Posterior vena cava (tissue), 2 donors: ENCODE measurements around the gene GAS5. TPM values are rescaled to one million over a fixed set of nuclear protein-coding genes. Genes with fewer than 3 reads are reported as not detected.
"Not testable (repeated sequence)": the region's sequence is repeated elsewhere in the genome, so short reads cannot be mapped to it uniquely, and the experiment has no call there.

Experiments
- DNase-seq: peaks from one replicate; pipeline ENCODE4 v3.0.0-alpha.2; 2020; ENCODE audit warnings: low spot score
- intact Hi-C, 2 donors: fragments of 100-400 bp; cut with DNase I; formaldehyde crosslinking; loops; one replicate each; pipeline versions ENCODE4 v1.14.1 to v1.14.2; 2022 to 2023
- long read RNA-seq, 2 donors: library from polyadenylated mRNA; unstranded; transcript quantifications; one replicate each; pipeline ENCODE4 v2.0.0, GENCODE V29; 2020 to 2021
- total RNA-seq, 2 donors: library from RNA; stranded (reverse); fragmentation: NEBNext Ultra II Directional; extraction: Animal tissue kit (Norgen Biotek cat#: 25700); gene quantifications; one replicate each; pipeline ENCODE4 v1.2.1, GENCODE V29; 2021
- donor health status: DM: yes; HTN: yes; CAD: no.
- donor health status: DM: yes; HTN: yes; CAD: no.

The GAS5 gene
- total RNA-seq = 100 to 1,000 TPM; 185 to 193 TPM
- long read RNA-seq, donor 1, transcript GAS5-221 (12 exons, 632 nt) = major isoform, 5 of 21 reads
- long read RNA-seq, donor 1, partial matches to known transcripts = 3 of 21 reads
- long read RNA-seq, donor 1, other reads (novel, unspliced or antisense) = 11 of 21 reads
- long read RNA-seq, donor 2, transcript GAS5-221 (12 exons, 632 nt) = major isoform, 15 of 85 reads
- long read RNA-seq, donor 2, partial matches to known transcripts = 9 of 85 reads
- long read RNA-seq, donor 2, other reads (novel, unspliced or antisense) = 56 of 85 reads

DNA sequence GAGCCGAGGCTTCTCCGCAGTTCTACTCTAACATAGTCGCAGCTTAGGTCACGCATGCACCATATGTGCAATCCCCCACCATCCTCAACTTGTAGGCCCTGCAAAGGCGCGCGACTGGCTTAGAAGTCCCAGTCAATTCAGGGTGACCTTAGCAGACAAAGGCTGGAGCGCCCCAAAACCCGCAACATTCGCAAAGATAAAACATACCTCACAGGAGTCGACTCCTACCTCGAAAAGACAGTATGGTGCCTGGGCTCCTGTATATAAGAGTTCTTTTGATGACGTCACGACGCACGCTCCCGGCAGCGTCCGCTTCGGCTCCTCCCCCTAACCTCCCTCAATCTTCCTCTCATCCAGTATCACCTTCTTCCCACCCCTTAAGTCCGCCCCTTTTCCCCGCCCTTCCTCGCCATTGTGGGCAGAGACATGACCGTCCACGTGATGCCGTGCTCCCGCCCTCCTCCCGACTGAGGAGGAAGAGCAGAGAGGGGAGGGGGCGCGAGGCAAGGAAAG, at the start of gene GAS5:
GAS5 (minus strand) TSS at position 237 of the 513 bp plus-strand sequence.
- intact Hi-C loops = no loop called here
- peak; percentile 100 for DNase-seq

DNA sequence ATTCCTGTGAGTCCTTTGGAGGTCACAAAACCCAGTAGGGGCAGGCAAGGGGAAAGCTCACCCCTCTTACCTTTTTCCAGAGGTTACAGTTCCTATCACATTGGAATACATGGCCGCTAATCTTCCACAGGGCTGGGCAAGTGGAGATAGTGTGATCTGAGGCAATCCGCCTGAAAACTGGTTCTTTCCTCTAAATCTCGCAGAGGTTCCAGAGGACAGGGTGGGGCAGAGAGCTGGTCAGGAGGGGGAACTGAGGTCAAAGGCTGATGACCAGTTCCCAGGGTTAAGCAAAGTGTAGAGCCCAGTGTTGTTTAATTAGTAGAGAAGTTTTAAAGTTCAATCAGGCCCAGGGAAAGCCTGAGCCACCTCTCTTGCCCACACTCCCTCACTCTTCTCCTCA, 49.4 kb upstream of the GAS5 start, which contains the start of gene SERPINC1:
SERPINC1 (minus strand) TSS at position 179 of the 400 bp plus-strand sequence; CDS start at position 111, 68 bp downstream.
- no peak for DNase-seq
- intact Hi-C loops = no loop called here

DNA sequence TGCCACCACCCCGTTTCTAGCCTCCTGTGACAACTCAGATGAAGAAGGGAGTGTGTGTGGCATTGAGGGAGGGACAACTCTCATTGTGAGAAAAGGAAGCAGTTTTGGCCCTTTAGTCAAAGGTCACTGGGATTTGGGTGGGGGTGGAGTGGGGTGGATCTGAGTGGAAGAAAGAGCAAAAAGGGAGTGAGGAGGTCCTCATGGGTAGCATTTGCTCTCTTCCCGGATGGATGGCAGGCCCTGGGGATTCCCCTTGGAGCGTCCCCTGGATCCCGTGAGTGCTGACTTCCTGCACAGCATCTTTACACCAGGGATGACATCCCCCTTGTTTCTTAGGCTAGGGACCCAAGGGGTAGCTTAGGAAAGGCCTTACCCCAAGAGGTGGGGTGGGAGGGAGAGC, 48.9 kb upstream of the GAS5 start:
- no peak for DNase-seq
- intact Hi-C loops = no loop called here

DNA sequence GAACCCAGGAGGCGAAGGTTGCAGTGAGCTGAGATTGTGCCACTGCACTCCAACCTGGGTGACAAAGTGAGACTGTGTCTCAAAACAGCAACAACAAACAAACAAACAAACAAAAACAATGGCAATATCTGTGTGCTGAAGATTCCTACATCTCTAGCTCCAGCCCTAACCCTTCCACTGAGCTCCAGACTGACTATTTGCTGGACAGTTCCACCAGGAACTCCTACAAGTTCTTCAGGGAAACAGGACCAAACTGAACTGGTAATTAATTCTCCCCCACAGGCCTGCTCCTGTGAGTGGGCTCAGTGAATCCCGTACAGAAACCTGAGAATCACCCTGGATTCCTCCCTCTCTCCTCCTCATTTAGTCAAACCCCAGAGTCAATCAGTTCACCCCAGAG, 47.8 kb upstream of the GAS5 start:
- intact Hi-C loops = no loop called here
- DNase-seq = no peak

DNA sequence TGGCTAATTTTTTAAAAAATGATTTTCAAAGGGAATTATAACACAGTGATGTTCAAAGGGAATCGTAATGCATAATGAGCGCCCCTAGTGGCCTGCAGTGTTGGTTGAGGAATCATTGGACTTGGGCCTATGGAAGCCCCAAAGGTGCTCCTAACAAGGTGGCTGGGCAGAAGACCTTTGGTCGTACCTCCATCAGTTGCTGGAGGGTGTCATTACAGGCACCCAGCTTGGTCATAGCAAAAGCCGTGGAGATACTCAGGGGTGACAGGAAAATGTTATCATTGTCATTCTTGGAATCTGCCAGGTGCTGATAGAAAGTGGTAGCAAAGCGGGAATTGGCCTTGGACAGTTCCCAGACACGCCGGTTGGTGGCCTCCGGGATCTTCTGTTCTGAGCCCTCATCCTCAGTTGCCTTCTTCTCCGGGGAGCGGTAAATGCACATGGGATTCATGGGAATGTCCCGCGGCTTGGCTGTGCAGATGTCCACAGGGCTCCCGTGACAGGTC, 46.6 kb upstream of the GAS5 start:
- DNase-seq = no peak
- intact Hi-C loops = no loop called here

DNA sequence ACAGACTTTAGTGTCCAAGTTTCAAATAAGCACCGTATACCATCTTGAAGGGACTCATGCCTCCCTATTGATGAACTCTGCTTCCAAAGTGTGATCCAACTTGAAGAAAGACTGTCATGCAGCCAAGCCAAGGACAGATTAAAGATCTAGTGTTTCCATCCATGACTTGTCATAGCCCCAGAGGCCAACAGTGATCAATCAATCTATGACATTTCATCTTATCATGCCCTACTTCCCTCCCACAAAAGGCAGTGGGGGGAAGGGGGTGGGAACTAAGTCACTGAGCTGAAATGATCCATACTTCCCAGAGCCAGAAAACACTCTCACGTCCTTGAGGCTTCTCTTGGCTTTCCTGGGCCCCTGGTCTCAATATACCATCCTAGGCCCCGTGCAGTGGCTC, 45.3 kb upstream of the GAS5 start:
- intact Hi-C loops = no loop called here
- no peak for DNase-seq

DNA sequence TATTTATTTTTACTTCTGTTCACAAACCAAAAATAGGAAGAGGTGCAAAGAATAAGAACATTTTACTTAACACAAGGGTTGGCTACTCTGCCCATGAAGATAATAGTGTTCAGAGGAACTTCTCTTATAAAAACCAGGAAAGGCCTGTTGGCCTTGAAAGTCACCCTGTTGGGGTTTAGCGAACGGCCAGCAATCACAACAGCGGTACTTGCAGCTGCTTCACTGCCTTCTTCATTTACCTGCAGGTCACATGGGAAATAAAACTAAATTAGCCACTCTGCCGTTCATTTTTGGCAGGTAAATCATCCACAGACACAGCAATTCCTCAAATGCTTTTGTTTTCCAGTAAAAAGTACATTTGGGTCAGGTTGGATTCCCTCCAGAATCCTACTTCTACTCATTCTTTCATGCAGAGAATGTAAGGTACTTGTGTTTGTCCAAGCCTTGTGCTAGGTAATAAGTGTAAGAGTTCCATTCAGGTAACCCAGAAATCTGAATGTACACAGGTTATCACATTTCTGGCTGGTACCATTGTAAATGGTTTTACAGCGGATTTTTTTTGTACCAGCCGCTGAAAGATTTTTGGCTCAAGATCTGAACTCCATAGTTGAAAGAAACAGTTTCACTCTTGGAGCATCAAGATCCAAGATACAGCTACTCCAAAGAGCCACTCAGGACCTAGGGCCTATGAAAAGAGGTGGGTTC, 36.2 kb upstream of the GAS5 start:
- intact Hi-C loops = no loop called here
- no peak for DNase-seq

DNA sequence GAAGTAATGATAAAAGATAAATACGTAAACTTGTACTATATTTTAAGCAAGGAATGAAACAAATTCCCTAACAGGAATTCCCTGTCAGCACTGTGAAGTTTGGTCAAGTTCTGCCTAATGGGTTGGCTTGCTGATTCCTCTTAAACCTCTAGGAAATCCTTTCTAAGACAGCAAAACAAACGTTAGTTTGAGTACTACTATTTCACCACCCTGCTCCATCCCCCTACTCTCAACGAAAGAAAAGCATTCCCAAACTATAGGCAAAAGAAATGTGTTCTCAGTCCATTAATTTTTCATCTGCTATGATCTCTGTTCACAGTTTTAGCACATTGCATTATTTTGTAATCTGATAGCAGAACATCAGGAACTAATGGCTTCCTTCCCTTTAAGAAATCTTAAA, 33.2 kb upstream of the GAS5 start:
- intact Hi-C loops = no loop called here
- no peak for DNase-seq

DNA sequence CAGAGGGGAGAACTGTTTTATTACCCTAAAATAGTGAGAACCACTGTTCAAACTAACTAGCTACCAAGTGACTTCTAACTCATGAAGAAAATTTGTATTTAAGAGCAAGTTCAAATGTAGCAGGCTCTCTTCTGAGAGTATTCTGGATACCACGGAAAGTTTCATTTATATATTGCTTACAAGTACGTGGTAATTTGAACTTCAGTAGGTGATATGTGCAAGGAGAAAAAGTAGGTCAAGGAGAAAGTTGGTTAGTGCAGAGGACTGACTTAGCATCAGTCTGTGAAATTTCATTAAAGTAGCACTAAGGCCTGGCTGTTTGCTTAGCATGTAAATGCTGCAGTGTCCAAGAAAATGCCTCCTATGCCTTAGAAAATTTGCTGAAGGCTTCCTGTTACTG, 32.6 kb upstream of the GAS5 start:
- intact Hi-C loops = no loop called here

DNA sequence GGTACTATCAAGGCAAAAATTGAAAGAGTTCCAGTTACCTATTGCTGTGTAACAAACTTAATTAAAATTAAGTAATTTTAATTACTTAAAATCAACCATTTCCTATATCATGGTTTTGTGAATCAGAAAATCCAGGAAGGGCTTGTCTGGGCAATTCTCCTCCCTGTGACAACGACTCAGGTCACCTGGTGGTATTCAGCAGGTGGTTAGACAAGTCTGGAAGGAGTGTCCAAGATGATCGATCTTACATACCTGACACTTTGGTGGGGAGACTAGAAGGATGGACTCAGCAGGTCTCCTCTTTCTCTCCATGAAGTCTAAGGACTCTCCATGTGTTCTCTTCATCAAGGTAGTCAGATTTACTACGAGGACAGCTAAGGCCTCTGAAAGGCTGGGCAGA, 26.4 kb upstream of the GAS5 start:
- intact Hi-C loops = no loop called here
- no peak for DNase-seq

More for the DNA sequence above, 32.6 kb upstream of the GAS5 start:
- no peak for DNase-seq

DNA sequence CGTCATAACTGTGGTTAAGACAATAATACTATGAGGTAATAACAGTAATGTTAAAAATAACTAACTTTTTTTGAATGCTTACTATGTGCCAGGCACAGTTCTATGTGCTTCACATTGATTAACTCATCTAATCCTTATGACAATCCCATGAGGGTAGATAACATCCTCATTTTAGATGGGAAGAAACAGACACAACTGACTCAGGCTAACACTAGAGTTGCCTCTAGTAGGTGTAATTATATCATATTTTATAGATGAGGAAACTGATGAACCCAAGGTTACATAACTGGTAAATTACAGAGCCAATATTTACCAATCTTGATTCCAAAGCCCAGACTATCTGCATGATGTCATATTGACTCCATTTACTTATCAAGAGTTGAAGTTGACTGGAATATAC, 25.8 kb upstream of the GAS5 start:
- intact Hi-C loops = no loop called here
- no peak for DNase-seq

DNA sequence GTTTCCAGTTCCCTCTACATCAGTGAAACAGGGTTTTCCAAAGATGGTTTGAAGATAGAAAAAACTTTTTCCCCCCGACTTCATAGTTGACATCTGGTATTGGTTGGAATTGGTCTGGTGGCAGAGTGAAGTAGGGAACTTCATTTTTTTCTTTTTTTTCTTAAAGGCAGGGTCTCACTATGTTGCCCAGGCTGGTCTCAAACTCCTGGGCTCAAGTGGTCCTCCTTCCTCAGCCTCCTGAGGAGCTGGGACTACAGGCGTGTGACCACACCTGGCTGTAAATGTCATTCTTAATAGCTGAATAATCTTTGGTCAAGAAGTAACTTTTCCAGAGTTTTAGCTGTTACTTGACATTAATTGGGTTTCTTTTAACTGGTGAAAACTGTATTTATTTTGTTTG, 22.1 kb upstream of the GAS5 start:
- intact Hi-C loops = no loop called here
- no peak for DNase-seq

DNA sequence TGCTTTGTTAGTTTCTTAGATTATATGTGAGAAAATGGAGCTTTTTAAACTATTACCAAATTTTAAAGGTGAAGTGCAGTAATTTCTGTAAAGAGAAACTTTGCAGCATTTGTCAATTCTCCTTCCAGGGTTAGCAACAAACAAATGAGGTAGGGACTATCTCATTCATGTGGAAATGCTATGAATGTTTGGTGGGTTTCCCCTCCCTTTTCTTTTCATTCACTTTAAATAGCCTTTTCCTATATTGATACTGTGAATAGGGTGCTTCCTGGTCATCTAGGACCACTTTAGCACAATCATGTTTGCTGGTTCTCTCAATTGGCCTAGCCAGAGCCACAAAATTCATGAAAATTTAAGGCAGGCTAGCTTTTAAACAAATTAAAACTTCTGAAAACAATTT, 21.0 kb upstream of the GAS5 start:
- intact Hi-C loops = no loop called here
- DNase-seq = no peak

DNA sequence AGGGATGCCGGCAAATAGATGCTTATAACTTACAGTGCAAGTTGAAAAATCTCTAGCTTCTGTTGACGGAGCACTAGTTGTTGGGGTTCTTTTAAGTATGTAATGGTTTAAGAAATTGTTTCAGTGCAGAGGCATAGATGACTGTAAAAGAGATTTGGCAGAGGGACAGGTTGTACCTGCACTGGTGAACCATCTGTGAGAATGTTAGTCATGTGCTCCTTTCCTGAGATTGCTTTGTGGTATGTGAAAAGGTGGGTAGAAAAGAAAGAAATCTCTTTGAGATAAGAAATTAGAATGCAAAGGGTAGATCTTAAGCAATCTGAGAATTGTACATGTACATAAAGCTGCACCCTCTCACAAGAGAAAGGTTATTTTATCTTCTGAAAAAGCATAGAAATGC, 19.8 kb upstream of the GAS5 start:
- intact Hi-C loops = no loop called here
- no peak for DNase-seq

DNA sequence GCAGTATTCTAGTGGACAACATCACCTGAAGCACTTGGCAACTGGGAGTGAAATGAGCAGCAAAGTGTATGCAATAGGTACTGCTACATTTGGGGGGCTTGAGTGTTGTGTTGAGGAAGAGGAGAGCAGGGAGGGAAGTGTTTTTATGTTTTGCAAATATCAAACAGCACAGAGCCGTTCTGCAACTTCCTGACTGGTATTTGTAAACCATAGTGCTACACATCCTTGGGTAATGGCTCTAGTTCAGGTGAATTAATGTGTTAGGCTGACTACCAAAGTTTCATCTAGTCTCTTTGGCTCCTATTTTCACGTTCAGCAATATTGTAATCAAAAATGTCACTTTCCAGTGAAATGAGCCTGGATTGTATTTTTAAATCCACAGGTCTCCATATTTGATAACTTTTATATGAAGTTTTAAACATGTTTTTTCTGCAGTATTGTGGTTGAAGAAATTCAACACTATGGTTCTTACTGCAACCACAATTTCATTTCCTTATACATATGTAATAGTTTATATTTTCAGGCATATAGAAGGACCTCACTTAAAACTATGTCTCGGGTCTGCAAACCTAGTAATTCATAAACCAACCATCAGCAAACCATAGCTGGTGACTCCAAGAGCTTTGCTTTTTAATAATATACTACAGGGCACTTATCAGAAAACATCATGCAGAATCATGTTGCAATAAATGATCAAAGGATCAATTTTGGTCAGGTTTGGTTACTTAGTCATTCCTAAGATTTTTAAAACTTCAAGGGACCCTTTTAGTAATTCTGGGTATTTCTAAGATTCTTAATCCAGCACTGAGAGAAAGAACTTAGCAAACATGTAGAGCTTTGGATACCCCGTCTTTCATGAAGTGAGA, 19.2 kb upstream of the GAS5 start:
- intact Hi-C loops = no loop called here
- DNase-seq = no peak

DNA sequence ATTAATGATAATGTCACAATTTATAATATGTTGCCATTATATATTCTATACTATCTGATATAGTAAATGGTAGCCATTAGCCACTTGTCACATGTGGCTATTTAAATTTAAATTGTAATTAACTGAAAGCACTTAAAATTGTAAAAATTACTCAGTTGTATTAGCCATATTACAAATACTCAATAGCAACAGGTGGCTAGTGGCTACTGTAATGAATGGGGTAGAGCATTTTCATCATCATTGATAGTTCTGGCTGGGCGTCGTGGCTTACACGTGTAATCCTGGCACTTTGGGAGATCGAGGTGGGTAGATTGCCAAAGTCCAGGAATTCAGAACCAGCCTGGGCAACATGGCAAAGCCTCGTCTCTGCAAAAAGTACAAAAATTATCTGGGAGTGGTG, 16.9 kb upstream of the GAS5 start:
- intact Hi-C loops = no loop called here
- no peak for DNase-seq

DNA sequence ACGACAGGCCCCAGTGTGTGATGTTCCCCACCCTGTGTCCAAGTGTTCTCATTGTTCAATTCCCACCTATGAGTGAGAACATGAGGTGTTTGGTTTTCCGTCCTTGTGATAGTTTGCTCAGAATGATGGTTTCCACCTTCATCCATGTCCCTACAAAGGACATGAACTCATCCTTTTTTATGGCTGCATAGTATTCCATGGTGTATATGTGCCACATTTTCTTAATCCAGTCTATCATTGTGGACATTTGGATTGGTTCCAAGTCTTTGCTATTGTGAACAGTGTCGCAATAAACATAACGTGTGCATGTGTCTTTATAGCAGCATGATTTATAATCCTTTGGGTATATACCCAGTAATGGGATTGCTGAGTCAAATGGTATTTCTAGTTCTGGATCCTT, 13.3 kb upstream of the GAS5 start:
- DNase-seq, intact Hi-C loops: not testable (repeated sequence)

DNA sequence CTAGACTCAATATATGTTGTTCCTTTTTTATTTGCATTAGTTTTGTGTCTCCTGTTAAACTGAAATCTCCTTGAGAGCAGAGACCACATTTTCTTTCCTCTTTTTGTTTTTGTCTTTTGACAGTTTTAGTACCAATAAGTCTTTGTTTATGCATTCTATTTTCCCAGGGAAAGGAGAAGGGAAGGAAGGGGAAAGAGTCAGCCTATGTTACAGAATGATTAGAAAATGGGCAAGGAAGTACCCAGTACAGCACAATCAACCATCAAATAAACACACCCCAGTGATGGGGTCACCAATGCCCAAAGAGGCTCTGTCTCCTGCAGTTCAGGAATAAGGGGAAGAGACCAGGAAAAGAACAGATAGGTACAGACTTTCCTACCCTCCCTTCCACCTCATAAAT, 10.5 kb upstream of the GAS5 start:
- intact Hi-C loops = no loop called here
- DNase-seq = no peak

DNA sequence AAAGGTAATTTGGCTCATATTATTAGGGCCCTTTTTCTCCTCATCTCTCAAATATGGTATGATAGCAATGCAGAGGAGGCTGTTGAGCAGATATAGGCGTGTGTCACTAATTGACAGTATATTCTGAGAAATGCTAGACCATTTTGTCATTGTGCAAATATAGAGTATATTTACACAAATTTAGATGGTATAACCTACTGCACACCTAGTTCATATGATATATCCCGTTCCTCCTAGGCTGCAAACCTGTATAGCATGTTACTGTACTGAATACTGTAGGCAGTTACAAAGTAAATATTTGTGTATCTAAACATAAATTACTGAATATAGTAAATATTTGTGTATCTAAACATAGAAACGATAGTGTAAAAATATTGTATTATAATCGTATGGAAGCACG, 8.9 kb upstream of the GAS5 start:
- intact Hi-C loops = no loop called here
- DNase-seq = no peak

DNA sequence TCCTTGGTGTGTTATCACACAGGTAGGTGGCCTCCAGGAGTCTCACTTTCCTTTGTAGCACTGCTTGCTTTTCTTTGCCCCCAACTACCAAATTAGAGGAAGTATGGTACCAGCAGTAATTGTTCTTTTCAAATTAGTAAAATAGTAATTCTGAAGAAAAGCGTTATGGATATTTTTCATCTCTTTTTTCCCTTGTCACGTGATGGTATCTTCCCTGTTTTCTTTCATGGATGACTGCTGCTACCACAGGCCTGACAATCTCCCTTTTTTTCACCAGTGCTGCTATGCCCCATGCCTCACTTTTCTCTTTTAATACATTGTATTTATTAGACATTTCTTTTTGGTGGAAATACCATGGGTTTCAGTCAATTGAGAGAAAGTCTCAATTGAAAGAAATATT, 3.7 kb upstream of the GAS5 start:
- intact Hi-C loops = loop anchor here in 1 of 2 donors (2.0 kb wide), 1 partner anchor 49 kb away; no protein-coding TSS in a partner anchor
- DNase-seq = no peak
